CD14-positive monocyte (primary cell): ENCODE results near the gene CAPN13. TPM values are rescaled to one million over a fixed set of nuclear protein-coding genes. Genes with fewer than 3 reads are reported as not detected.

Experiments
- DNase-seq, 3 donors: peaks; one replicate each; pipeline ENCODE4 v3.0.0-alpha.2; 2011 to 2022
- H2AFZ ChIP-seq: 2 replicates; pipeline ENCODE4 v1.6.0; 2012; ENCODE audit warnings: mild to moderate bottlenecking, low read depth, low read length, inconsistent platforms; ENCODE audit not compliant: insufficient read depth, poor library complexity, severe bottlenecking
- H3K27ac ChIP-seq, 2 donors: 1 replicate in 1 of 2; 2 replicates in 1 of 2; pipeline ENCODE4 v1.5.1; 2012 to 2013; ENCODE audit warnings: low read length in 2 of 2, control low read depth in 1 of 2, inconsistent platforms in 1 of 2, low read depth in 1 of 2, mild to moderate bottlenecking in 1 of 2
- H3K27me3 ChIP-seq, 2 donors: one replicate each; pipeline versions ENCODE4 v1.6.0 to v1.6.1; 2011 to 2013; ENCODE audit warnings: low read length in 2 of 2; ENCODE audit not compliant: control insufficient read depth in 2 of 2, insufficient read depth in 2 of 2
- H3K36me3 ChIP-seq, 2 donors: replicated peaks in 1 of 2; 1 replicate in 1 of 2; 2 replicates in 1 of 2; pipeline versions ENCODE4 v1.5.1 to v1.6.1; 2012 to 2013; ENCODE audit warnings: low read length in 2 of 2, control low read depth in 1 of 2, inconsistent platforms in 1 of 2, mild to moderate bottlenecking in 1 of 2; ENCODE audit not compliant: insufficient read depth in 2 of 2, control insufficient read depth in 1 of 2
- H3K4me1 ChIP-seq, 2 donors: 1 replicate in 1 of 2; 2 replicates in 1 of 2; pipeline versions ENCODE4 v1.5.1 to v1.6.1; 2012 to 2013; ENCODE audit warnings: low read length in 2 of 2, control low read depth in 1 of 2, inconsistent platforms in 1 of 2, mild to moderate bottlenecking in 1 of 2, moderate library complexity in 1 of 2; ENCODE audit not compliant: insufficient read depth in 2 of 2, control insufficient read depth in 1 of 2
- H3K4me2 ChIP-seq: replicated peaks from 2 replicates; pipeline ENCODE3; 2012; ENCODE audit warnings: low read length, moderate library complexity, mild to moderate bottlenecking; ENCODE audit not compliant: poor library complexity, severe bottlenecking; ENCODE audit errors: extremely low read depth
- H3K4me3 ChIP-seq, 3 experiments: fragments of 200-600 bp in 1 of 3; sonication (generic) in 1 of 3; replicated peaks in 1 of 3; 1 replicate in 2 of 3; 2 replicates in 1 of 3; pipeline ENCODE4 v1.5.1; 2011 to 2013; ENCODE audit warnings: low read length in 3 of 3, mild to moderate bottlenecking in 3 of 3, control low read depth in 2 of 3, low read depth in 2 of 3, inconsistent platforms in 1 of 3, moderate library complexity in 1 of 3
- H3K79me2 ChIP-seq: 2 replicates; pipeline ENCODE4 v1.6.0; 2012; ENCODE audit warnings: mild to moderate bottlenecking, control low read depth, inconsistent platforms, low read length, moderate library complexity; ENCODE audit not compliant: insufficient read depth
- H3K9ac ChIP-seq: 2 replicates; pipeline ENCODE4 v1.6.0; 2017; ENCODE audit warnings: low read length, mild to moderate bottlenecking; ENCODE audit not compliant: insufficient read depth, poor library complexity, severe bottlenecking
- H3K9me3 ChIP-seq, 2 donors: replicated peaks in 1 of 2; 1 replicate in 1 of 2; 2 replicates in 1 of 2; pipeline versions ENCODE4 v1.5.1 to v1.6.1; 2012 to 2013; ENCODE audit warnings: low read length in 2 of 2, control low read depth in 1 of 2; ENCODE audit not compliant: control insufficient read depth in 1 of 2, insufficient read depth in 1 of 2
- H4K20me1 ChIP-seq: 2 replicates; pipeline ENCODE4 v1.6.0; 2012; ENCODE audit warnings: mild to moderate bottlenecking, low read length, control low read depth, moderate library complexity; ENCODE audit not compliant: insufficient read depth
- H3K27ac Mint-ChIP-seq, 7 donors: one replicate each; pipeline ENCODE4 v1.8.0; 2020; ENCODE audit warnings: mild to moderate bottlenecking in 7 of 7, mixed read lengths in 7 of 7, moderate library complexity in 6 of 7, inconsistent platforms in 2 of 7
- H3K27me3 Mint-ChIP-seq, 3 donors: one replicate each; pipeline ENCODE4 v1.8.0; 2021 to 2022; ENCODE audit warnings: low read depth in 3 of 3, mild to moderate bottlenecking in 3 of 3, mixed read lengths in 3 of 3, moderate library complexity in 3 of 3, inconsistent platforms in 1 of 3
- H3K36me3 Mint-ChIP-seq, 2 donors: one replicate each; pipeline ENCODE4 v1.8.0; 2020; ENCODE audit warnings: mixed read lengths in 2 of 2, inconsistent platforms in 1 of 2, mild to moderate bottlenecking in 1 of 2
- H3K4me1 Mint-ChIP-seq: one replicate; pipeline ENCODE4 v1.8.0; 2020; ENCODE audit warnings: mild to moderate bottlenecking, mixed read lengths
- H3K4me3 Mint-ChIP-seq, 2 donors: one replicate each; pipeline ENCODE4 v1.8.0; 2020; ENCODE audit warnings: mild to moderate bottlenecking in 2 of 2, mixed read lengths in 2 of 2, moderate library complexity in 1 of 2
- H3K9me3 Mint-ChIP-seq, 7 donors: one replicate each; pipeline ENCODE4 v1.8.0; 2020 to 2022; ENCODE audit warnings: mixed read lengths in 7 of 7, mild to moderate bottlenecking in 6 of 7, moderate library complexity in 6 of 7, inconsistent platforms in 2 of 7
- WGBS: methylation state at CpG from one replicate; pipeline ENCODE4 v1.1.5; 2013; ENCODE audit warnings: missing lambda C conversion rate; ENCODE audit not compliant: insufficient coverage; 5-methylcytosine and 5-hydroxymethylcytosine counted together
- intact Hi-C, 2 donors: fragments of 100-400 bp; cut with micrococcal nuclease; formaldehyde crosslinking; loops; one replicate each; pipeline versions ENCODE4 v1.15.0 to v1.15.1; 2023
- polyA plus RNA-seq, 3 donors: library from polyadenylated mRNA; depleted of rRNA in 1 of 3; unstranded in 2 of 3; stranded (reverse) in 1 of 3; fragments of 300-500 nt in 2 of 3; fragments of >200 nt in 1 of 3; fragmentation: Illumina TruSeq in 2 of 3; gene quantifications; 1 replicate in 2 of 3; 2 replicates in 1 of 3; pipeline ENCODE4 v1.2.3, GENCODE V29; 2012 to 2021
- TF ChIP-seq, protein P1 (sequence below): fragments of 200-600 bp; IDR thresholded peaks from one replicate; pipeline ENCODE4 v1.8.0; 2022; ENCODE audit warnings: antibody characterized with exemption, mild to moderate bottlenecking

Gene CAPN13
- polyA plus RNA-seq, 3 donors = not detected

DNA sequence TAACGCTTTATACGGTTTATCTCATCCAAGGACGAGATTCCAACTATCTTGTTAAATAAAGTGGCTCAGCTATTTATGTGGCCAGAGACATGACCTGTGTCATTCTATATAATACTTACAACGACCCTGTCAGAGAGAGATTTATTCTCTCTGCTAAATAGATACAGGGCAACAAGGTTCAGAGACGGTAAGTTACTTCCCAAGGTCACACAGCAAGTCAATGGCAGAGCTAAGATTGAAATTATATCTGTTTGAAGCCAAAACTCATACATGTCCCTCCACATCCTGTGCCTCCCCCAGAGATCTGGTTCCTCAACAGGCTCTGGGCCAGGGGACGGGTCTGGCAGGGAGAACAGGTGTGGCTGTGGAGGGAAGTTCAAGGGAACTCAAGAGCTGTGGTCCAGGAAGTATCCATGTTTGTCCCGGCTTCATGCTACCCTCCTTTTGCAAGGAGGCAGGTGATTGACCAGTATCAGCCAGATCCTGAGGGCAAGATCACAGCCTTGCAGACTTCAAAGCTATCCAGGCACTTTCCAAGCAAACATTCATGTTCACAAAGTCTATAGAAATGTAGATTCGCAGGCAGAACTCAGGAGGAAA, 99.8 kb downstream of the CAPN13 start:
- Mint-ChIP-seq H3K9me3 (peaks cover 2 to 6% (median 3%) of the 10 kb centered on the region in 7 donors), H3K4me1 (peaks cover 24% of the 10 kb centered on the region), H3K36me3 (peaks cover 0 to 1% of the 10 kb centered on the region in 2 donors), H3K27me3 (peaks cover 0 to 2% (median 2%) of the 10 kb centered on the region in 3 donors), H3K4me3 (no peak overlapping the region), H3K27ac (no peak overlapping the region)
- intact Hi-C loops = loop anchor here (5.0 kb wide), 2 partner anchors 500 to 540 kb away; no protein-coding TSS in a partner anchor
- WGBS = 92% methylated on average over 2 of the region's 8 CpGs
- no peak overlapping the region for H3K4me2 ChIP-seq
- H3K79me2 ChIP-seq = no peaks in the 10 kb centered on the region
- TF ChIP-seq, protein P1, sequence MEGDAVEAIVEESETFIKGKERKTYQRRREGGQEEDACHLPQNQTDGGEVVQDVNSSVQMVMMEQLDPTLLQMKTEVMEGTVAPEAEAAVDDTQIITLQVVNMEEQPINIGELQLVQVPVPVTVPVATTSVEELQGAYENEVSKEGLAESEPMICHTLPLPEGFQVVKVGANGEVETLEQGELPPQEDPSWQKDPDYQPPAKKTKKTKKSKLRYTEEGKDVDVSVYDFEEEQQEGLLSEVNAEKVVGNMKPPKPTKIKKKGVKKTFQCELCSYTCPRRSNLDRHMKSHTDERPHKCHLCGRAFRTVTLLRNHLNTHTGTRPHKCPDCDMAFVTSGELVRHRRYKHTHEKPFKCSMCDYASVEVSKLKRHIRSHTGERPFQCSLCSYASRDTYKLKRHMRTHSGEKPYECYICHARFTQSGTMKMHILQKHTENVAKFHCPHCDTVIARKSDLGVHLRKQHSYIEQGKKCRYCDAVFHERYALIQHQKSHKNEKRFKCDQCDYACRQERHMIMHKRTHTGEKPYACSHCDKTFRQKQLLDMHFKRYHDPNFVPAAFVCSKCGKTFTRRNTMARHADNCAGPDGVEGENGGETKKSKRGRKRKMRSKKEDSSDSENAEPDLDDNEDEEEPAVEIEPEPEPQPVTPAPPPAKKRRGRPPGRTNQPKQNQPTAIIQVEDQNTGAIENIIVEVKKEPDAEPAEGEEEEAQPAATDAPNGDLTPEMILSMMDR = peak; percentile 48
- H3K27me3 ChIP-seq = no peaks in the 10 kb centered on the region
- DNase-seq = no peak
- H3K4me1 ChIP-seq = peaks cover 20% of the 10 kb centered on the region in 2 donors
- H3K36me3 ChIP-seq = no peaks in the 10 kb centered on the region
- H4K20me1 ChIP-seq = no peaks in the 10 kb centered on the region
- peaks cover 0 to 2% of the 10 kb centered on the region in 2 donors for H3K9me3 ChIP-seq
- H3K9ac ChIP-seq = no peak overlapping the region
- H3K27ac ChIP-seq = no peak overlapping the region
- H3K4me3 ChIP-seq = no peak overlapping the region
- no peak overlapping the region for H2AFZ ChIP-seq

DNA sequence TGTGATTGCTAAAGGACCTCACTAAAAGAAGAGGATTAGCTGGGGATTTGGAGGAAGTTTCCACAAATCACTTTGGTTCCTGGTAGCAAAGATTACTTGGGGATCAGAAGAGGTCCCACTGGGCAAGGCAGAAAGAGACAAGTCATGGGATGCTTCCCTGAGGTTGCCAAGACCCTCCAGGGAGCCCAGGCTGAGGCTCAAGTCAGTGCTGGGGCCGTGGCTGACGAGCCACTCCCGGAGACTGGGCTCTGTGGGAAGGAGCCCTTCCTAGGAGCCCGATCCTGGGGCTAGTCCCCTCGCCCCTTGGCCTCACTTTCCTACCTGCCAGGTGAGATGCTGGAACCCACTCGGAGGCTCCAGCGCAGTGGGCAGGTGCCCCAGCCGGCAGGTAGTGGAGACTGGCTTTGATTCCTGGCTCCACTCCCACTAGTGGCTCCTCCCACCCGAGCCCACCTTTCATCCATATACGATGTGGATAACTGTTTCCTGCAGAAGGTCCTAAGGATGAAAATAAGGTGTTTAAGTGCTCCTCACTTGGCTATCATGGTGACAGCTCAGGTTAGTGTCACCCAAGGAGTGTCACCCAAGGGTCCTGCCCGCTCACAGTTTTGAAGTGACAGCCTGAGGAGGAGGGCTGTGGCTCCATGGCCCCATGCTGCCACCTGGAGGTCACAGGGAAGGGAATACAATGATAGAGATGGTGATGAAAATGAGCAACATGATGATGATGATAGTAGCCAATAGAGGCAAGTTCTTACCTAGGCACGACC, 100.5 kb downstream of the CAPN13 start:
- Mint-ChIP-seq H3K27ac (peak overlapping the region in 3 of 7 donors; percentile 37 to 75 (median 38)), H3K4me3 (no peak overlapping the region), H3K9me3 (peaks cover 8 to 13% (median 10%) of the 10 kb centered on the region in 7 donors), H3K4me1 (peaks cover 21% of the 10 kb centered on the region), H3K27me3 (peaks cover 0 to 5% (median 4%) of the 10 kb centered on the region in 3 donors), H3K36me3 (peaks cover 0 to 8% of the 10 kb centered on the region in 2 donors)
- TF ChIP-seq, protein P1 = peak; percentile 75
- H3K79me2 ChIP-seq = no peaks in the 10 kb centered on the region
- peak overlapping the region; percentile 22 for H2AFZ ChIP-seq
- H3K4me3 ChIP-seq = no peak overlapping the region
- intact Hi-C loops = loop anchor here (5.0 kb wide), 2 partner anchors 499 to 539 kb away; no protein-coding TSS in a partner anchor
- no peaks in the 10 kb centered on the region for H4K20me1 ChIP-seq
- no peaks in the 10 kb centered on the region for H3K36me3 ChIP-seq
- no peak overlapping the region for H3K4me2 ChIP-seq
- H3K9ac ChIP-seq = no peak overlapping the region
- peak; percentile 42 to 56 (median 51) for DNase-seq
- peaks cover 0 to 9% of the 10 kb centered on the region in 2 donors for H3K9me3 ChIP-seq
- no peak overlapping the region for H3K27ac ChIP-seq
- WGBS = 72% methylated on average over 8 of the region's 12 CpGs
- no peaks in the 10 kb centered on the region for H3K27me3 ChIP-seq
- H3K4me1 ChIP-seq = peaks cover 13 to 18% of the 10 kb centered on the region in 2 donors
